Esophagus mucosa (tissue), 1 donor: ENCODE data around the gene PSMD5. TPM values are rescaled to one million over a fixed set of nuclear protein-coding genes. Genes with fewer than 3 reads are reported as not detected.

Experiments
- ATAC-seq: fragments of 200-7000 bp; cut with Tn5 transposase; one replicate; pipeline ENCODE4 v1.9.1; 2020
- total RNA-seq: library from RNA; stranded (reverse); gene quantifications from one replicate; pipeline ENCODE4 v1.2.4, GENCODE V29; 2023
- donor health status: DM: yes; HTN: yes; CAD: no.

PSMD5 gene
- total RNA-seq, 1 donor from 2014 or later, result 45.2 TPM

GRCh38 chr9:120801441-120801840, 41.3 kb downstream of the PSMD5 start:
- ATAC-seq, result no peak

- ATAC-seq, result peak; percentile 99
These were observed 49.6 kb downstream of the PSMD5 start, which contains the start of gene FBXW2 for GRCh38 chr9:120792898-120793765. FBXW2 (minus strand) TSS chr9:120793416; CDS start chr9:120788258, 5,158 bp downstream.

DNA sequence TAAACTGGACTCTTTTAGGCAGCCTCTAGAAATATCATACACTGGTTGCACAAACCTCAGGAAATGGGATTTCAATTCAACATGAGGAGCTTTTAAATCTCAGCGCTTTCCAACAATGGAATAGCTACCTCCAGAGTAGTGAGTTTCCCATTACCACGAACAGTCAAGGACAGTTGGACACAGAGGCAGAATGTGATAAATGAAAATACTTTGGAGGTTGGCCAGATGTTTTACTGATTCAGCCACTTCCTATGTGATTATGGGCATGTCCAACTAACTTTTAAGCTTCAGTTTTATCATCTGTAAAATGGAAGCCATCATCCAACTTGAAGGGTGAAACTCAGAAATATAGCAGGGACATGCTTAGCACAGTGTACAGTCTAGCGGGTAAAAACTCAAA, 51.6 kb downstream of the PSMD5 start:
- ATAC-seq, result no peak

DNA sequence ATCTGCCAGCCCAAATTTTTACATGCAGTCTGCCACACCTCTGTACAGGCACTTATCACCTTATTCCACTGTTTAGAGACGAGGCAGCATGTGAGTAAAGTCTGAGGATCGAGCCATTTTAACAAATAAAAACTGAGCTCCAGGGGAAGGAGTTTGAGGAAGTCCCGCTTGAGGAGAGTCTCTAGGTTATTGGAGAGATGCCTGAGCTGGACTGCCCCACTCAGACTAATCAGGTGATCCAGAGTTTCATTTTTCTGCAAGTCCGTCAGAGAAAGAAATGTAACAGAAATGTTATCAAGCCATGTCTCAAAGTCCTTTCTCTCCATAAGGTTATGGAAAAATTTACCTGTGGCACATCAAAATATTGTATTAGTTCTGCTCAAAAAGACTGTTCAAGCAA, 54.8 kb downstream of the PSMD5 start:
- ATAC-seq, result no peak

- peak; percentile 23 for ATAC-seq
These were observed 59.1 kb downstream of the PSMD5 start for GRCh38 chr9:120783602-120784047.

DNA sequence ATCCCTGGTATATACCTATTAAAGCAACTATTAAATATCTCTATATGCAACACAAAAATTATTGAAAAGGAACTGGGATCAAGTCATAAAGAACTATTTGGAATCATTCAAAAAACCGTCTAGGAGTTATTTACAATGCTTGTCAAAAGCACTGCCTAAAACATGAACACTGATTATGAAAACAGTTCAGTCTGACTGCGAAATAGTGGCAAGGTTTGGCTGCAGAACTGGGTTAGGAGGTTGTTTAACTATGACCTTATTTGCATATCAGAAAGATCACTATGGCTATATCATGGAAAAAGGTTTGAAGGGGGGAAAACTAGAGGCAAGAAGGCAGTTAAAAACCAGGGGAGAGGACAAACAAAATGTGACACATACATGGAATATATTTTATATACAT, 61.5 kb downstream of the PSMD5 start:
- no peak for ATAC-seq

DNA sequence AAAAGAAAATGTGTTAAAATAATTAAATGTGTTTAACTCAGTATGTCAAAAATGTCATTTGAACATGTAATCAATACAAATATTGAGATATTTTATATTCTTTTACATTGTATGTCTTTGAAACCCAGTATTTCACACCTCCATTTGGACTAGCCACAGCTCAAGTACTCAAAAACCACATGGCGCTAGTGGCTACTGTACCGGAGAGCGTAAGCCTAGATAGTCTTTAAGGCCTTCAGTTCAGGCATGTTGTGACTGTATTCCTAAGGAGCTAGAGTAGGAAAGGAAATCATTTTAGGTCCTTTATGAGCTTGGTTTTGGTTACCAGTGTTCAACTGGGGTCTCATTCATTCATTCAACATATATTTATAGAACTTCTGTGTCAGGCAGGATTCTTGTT, 62.4 kb downstream of the PSMD5 start:
- ATAC-seq, result no peak

- no peak for ATAC-seq
These were observed 63.5 kb downstream of the PSMD5 start for GRCh38 chr9:120779227-120779626.

DNA sequence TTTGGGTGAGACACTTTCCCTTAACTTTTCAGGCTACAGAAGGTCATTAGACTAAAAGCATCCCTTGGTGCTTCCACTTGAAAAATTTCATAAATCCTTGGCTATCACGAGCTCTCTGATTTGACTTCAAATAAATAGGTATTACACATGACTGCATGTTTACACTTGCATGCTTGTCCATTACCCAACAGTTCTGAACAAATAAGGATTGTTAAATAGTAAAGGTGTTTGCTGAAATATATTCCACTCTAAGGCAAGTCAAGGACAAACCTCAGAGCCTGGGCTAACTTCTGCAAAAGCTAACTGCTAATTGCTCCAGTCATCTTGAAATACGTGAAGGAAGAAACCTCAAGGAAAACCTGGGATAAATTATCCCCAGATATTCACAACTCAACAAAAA, 64.0 kb downstream of the PSMD5 start:
- ATAC-seq, result peak; percentile 53

GRCh38 chr9:120777229-120777628, 65.5 kb downstream of the PSMD5 start:
- ATAC-seq, result no peak

- ATAC-seq, result no peak
These were observed 65.9 kb downstream of the PSMD5 start for GRCh38 chr9:120776788-120777187.

DNA sequence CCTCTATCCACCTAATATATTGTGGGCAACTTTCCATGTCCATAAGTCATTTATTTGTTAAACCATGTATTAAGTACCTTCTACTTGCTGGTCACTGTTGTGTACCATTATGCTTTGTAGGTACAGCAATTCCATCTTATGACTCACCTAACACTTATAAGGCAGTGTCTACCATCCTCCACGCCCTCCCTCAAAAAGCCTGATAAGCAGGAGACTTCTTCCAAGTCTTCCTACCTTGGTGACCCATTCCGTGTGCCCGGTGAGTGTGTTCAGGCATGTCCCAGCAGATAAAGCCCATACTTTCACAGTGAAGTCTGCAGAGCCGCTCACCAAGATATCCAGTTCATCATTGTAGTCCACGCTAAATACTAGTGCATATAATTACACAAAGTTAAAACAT, 66.9 kb downstream of the PSMD5 start:
- peak; percentile 91 for ATAC-seq

GRCh38 chr9:120774719-120775118, 68.0 kb downstream of the PSMD5 start:
- no peak for ATAC-seq

DNA sequence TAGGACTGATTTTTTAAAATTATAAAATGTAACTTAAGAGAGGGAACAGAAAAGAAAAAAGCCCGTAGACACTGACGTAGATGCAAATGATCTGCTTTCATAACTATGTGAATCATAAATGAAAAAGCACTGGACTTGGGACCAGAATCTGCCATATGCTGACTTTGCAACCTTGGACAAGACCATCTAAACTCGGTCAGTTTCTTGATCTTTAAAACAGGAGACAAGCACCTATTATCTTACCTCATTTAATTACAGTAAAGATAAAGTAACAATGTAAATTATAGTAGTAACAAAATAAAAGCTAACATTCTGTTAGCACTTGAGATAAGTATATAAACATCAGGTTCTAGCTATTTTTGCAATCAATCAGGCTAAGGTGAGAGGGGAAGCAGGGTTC, 69.5 kb downstream of the PSMD5 start:
- no peak for ATAC-seq

GRCh38 chr9:120770931-120771330, 71.8 kb downstream of the PSMD5 start:
- no peak for ATAC-seq

DNA sequence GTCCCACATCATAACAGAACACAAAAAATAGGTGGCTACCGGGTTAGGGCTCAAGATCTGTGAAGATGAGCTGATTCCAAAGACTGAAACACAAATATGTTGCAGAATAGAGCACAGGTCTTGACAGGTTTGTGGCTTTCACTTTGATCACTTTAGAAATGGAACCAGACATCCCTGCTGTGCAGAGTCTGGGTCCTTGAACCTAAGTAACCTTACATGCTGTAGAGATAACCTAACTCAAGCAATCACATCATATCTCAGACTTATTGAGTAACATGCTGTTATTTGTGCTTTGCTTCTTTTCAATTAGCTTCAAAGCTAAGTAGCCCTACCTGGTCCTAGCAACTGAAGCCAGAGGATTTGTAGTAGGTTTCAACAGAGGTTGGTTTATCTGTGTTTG, 73.8 kb downstream of the PSMD5 start:
- peak; percentile 32 for ATAC-seq

DNA sequence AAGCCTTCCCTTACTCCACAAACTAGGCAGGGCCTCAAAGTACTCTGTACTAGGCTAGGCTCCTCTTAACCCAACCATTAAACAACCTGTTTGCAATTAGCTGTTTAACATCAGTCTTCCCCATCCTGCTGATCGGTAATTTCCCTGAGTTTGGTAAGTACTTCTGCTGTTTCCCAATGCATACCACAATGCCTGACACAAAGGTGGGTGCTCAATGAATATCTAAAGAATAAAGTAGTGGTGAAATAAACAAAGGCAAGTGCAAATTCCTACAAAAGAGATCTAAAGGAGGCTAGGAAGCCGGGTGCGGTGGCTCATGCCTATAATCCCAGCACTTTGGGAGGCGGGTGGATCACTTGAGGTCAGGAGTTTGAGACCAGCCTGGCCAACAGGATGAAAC, 74.5 kb downstream of the PSMD5 start:
- no peak for ATAC-seq

DNA sequence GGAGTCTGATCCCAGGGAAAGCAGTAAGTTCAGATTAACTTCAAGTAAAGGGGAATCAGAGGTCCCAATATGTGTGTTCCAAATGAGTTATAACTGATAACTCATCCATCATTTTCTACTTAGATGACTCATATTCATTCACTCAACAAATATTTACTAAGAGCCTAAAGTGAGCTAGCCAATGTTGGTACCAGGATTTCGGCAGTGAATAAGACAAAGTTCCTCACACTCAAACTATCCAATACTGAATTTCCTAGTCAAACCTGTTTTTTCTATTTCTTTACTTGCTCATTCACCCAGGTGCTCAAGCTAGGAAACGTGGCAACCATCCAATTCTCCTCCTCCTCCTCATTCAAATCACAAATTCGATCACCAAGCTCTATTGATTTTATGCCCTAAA, 75.3 kb downstream of the PSMD5 start:
- peak; percentile 87 for ATAC-seq

Other genes starting within 250 kb of the PSMD5 start
- gene MEGF9, start 128.5 kb downstream of the PSMD5 start, total RNA-seq, result 9.8 TPM
- gene FBXW2, start 49.5 kb downstream of the PSMD5 start, total RNA-seq, result 34.7 TPM
- gene PHF19, start 34.3 kb upstream of the PSMD5 start, total RNA-seq, result 25.3 TPM
- 1.2 TPM for gene TRAF1, start 83.9 kb upstream of the PSMD5 start, total RNA-seq
- gene C5, start 207.4 kb upstream of the PSMD5 start, total RNA-seq, result 3.1 TPM
- gene CNTRL, start 232.0 kb upstream of the PSMD5 start, total RNA-seq, result 7.2 TPM